K562 (cell line): ENCODE results near the gene SSR4. TPM values are rescaled to one million over a fixed set of nuclear protein-coding genes. Genes with fewer than 3 reads are reported as not detected.

Source experiments
- ATAC-seq: fragments of 200-7000 bp; cut with Tn5 transposase; 3 replicates; pipeline ENCODE4 v1.9.1; 2020; ENCODE audit warnings: moderate library complexity
- BruUV-seq: library from RNA; stranded (reverse); fragments of 400-500 nt; replicated peaks from 2 replicates; lab custom pipeline; 2021; lab: Mats Ljungman, UMichigan
- CTCF ChIA-PET: fragments of 300-600 bp; formaldehyde crosslinking; extraction: SDS; loops from one replicate; lab custom pipeline; 2021; ENCODE audit warnings: low intra/inter-chr PET ratio; lab: Yijun Ruan, JAX
- POLR2A ChIA-PET: fragments of 300-600, 350-650 bp; sonication (Branson Sonifier 250); formaldehyde crosslinking; extraction: SDS; loops from one replicate; lab custom pipeline; 2021; ENCODE audit warnings: antibody characterized with exemption, inconsistent platforms; lab: Yijun Ruan, JAX
- DNase-seq, 4 experiments: peaks; one replicate each; pipeline versions ENCODE4 v3.0.0 to v3.0.0-alpha.2; 2011 to 2018; ENCODE audit warnings: low spot score in 3 of 4, mixed read lengths in 3 of 4; ENCODE audit errors: extremely low read depth in 1 of 4
- FAIRE-seq: peaks from 2 replicates; lab custom pipeline; 2011; peaks lifted over from hg19 to GRCh38; lab: Jason Lieb, UNC
- H2AFZ ChIP-seq: 2 replicates; pipeline ENCODE4 v1.6.0; 2011; ENCODE audit warnings: low read depth, low read length, control low read depth, inconsistent platforms
- H3K27ac ChIP-seq: fragments of 200-600 bp; 3 replicates; pipeline ENCODE4 v1.8.0; 2011; ENCODE audit warnings: low read depth, mild to moderate bottlenecking, control low read depth, inconsistent platforms, low read length, moderate library complexity, mixed read lengths; ENCODE audit errors: extremely low read depth
- H3K27me3 ChIP-seq, 2 experiments: fragments of 300-600 bp in 1 of 2; 2 replicates in 1 of 2; 3 replicates in 1 of 2; pipeline versions ENCODE4 v1.6.0 to v1.8.0; 2011; ENCODE audit warnings: inconsistent platforms in 2 of 2, low read length in 2 of 2, mild to moderate bottlenecking in 1 of 2, mixed read lengths in 1 of 2, moderate library complexity in 1 of 2; ENCODE audit not compliant: control insufficient read depth in 2 of 2, insufficient read depth in 2 of 2
- H3K36me3 ChIP-seq: fragments of 300-600 bp; 3 replicates; pipeline ENCODE4 v1.8.0; 2011; ENCODE audit warnings: mild to moderate bottlenecking, low read length, inconsistent platforms; ENCODE audit not compliant: control insufficient read depth, insufficient read depth
- H3K4me1 ChIP-seq, 2 experiments: fragments of 200-600 bp in 1 of 2; replicated peaks in 1 of 2; 2 replicates in 1 of 2; 3 replicates in 1 of 2; pipeline versions ENCODE4 v1.5.1 to v1.8.0; 2011; ENCODE audit warnings: inconsistent platforms in 2 of 2, low read length in 2 of 2, mild to moderate bottlenecking in 1 of 2, mixed read lengths in 1 of 2, moderate library complexity in 1 of 2; ENCODE audit not compliant: control insufficient read depth in 2 of 2, insufficient read depth in 2 of 2
- H3K4me2 ChIP-seq: 2 replicates; pipeline ENCODE4 v1.6.1; 2011; ENCODE audit warnings: low read length, control low read depth, inconsistent platforms, mixed read lengths; ENCODE audit not compliant: insufficient read depth
- H3K4me3 ChIP-seq: fragments of 200-600 bp; sonication (generic), shearing (Covaris generic); 2 replicates; pipeline ENCODE4 v1.5.1; 2016; ENCODE audit warnings: control low read depth, inconsistent platforms
- H3K79me2 ChIP-seq: fragments of 200-600 bp; 3 replicates; pipeline ENCODE4 v1.8.0; 2011; ENCODE audit warnings: low read length, inconsistent platforms; ENCODE audit not compliant: control insufficient read depth, insufficient read depth
- H3K9ac ChIP-seq, 2 experiments: 2 replicates each; pipeline versions ENCODE4 v1.6.0 to v1.6.1; 2011; ENCODE audit warnings: low read depth in 2 of 2, low read length in 2 of 2, control low read depth in 1 of 2, inconsistent platforms in 1 of 2, mild to moderate bottlenecking in 1 of 2, mixed read lengths in 1 of 2; ENCODE audit not compliant: insufficient read depth in 1 of 2
- H3K9me1 ChIP-seq: one replicate; pipeline ENCODE4 v1.6.0; 2011; ENCODE audit warnings: inconsistent platforms, mild to moderate bottlenecking, low read length, moderate library complexity; ENCODE audit not compliant: control insufficient read depth, insufficient read depth
- H3K9me3 ChIP-seq: replicated peaks from 2 replicates; pipeline ENCODE4 v1.5.1; 2011; ENCODE audit warnings: low read depth, low read length, inconsistent platforms; ENCODE audit not compliant: control insufficient read depth, insufficient read depth
- H4K20me1 ChIP-seq: replicated peaks from 2 replicates; pipeline ENCODE4 v1.6.1; 2011; ENCODE audit warnings: low read length, inconsistent platforms, mixed read lengths; ENCODE audit not compliant: control insufficient read depth, insufficient read depth
- GTF2A2 ChIP-seq: IDR thresholded peaks from 2 replicates; pipeline ENCODE4 v1.6.1; 2016; ENCODE audit warnings: mild to moderate bottlenecking, missing genetic modification characterization, missing compliant biosample characterization
- POLR2G ChIP-seq: fragments of 200-400 bp; formaldehyde crosslinking; IDR thresholded peaks from 2 replicates; pipeline ENCODE4 v1.6.1; 2017; ENCODE audit warnings: low read depth, mild to moderate bottlenecking, antibody characterized with exemption, low read length, moderate library complexity
- RBFOX2 ChIP-seq: fragments of 200-400 bp; formaldehyde crosslinking; IDR thresholded peaks from 2 replicates; pipeline ENCODE4 v1.6.1; 2017; ENCODE audit warnings: low read depth, mild to moderate bottlenecking, low read length, moderate library complexity
- ZNF436 ChIP-seq: fragments of 250-450, 450-650 bp; sonication (Bioruptor Pico); formaldehyde crosslinking; IDR thresholded peaks from 2 replicates; pipeline ENCODE4 v1.7.0; 2020; ENCODE audit warnings: mild to moderate bottlenecking
- WGBS: fragments of 100-300 bp; shearing (Covaris generic); methylation state at CpG from one replicate; pipeline ENCODE4 v1.1.6; 2016; ENCODE audit warnings: low coverage, mixed read lengths; ENCODE audit not compliant: insufficient coverage; ENCODE audit errors: missing lambda C conversion rate; 5-methylcytosine and 5-hydroxymethylcytosine counted together
- in situ Hi-C: fragments of 300-500 bp; cut with MboI; formaldehyde crosslinking; loops from 4 replicates; pipeline ENCODE4 v1.15.0; 2018; ENCODE audit warnings: inconsistent platforms, mixed read lengths
- intact Hi-C: fragments of 100-400 bp; cut with micrococcal nuclease; formaldehyde crosslinking; loops from 2 replicates; pipeline ENCODE4 v1.14.2; 2022
- polyA plus RNA-seq, 8 experiments: library from polyadenylated mRNA; depleted of rRNA in 4 of 8; stranded (reverse) in 5 of 8; unstranded in 3 of 8; fragments of >200 nt; fragmentation: Nextera tagmentation in 2 of 8; fragmentation: Illumina TruSeq in 1 of 8; extraction: Ambion mirVana in 2 of 8; extraction: Trizol in 1 of 8; gene quantifications; 2 replicates each; pipeline versions ENCODE4 v1.2.1 to v1.2.3, GENCODE V29; 2011 to 2014; ENCODE audit warnings: inconsistent platforms in 1 of 8, missing spikeins in 1 of 8
- total RNA-seq, 7 experiments: library from RNA; depleted of rRNA in 6 of 7; stranded (reverse); fragments of >200 nt in 6 of 7; fragmentation: Illumina TruSeq in 2 of 7; extraction: Trizol in 2 of 7; gene quantifications; 2 replicates each; pipeline versions ENCODE4 v1.2.1 to v1.2.3, GENCODE V29; 2011 to 2021; ENCODE audit warnings: low replicate concordance in 1 of 7
- TF ChIP-seq, protein P1 (sequence below): fragments of 250-450 bp; sonication (Bioruptor Pico); IDR thresholded peaks from 2 replicates; pipeline ENCODE4 v1.4.0; 2020; ENCODE audit warnings: mild to moderate bottlenecking
- TF ChIP-seq, protein P2 (sequence below): sonication (generic); formaldehyde crosslinking; IDR thresholded peaks from 2 replicates; pipeline ENCODE4 v1.8.1; 2023; ENCODE audit warnings: mild to moderate bottlenecking, missing genetic modification reagents, moderate library complexity
- TF ChIP-seq, protein P3 (sequence below): fragments of 250-450 bp; sonication (Bioruptor Pico); IDR thresholded peaks from 2 replicates; pipeline ENCODE4 v1.8.0; 2022; ENCODE audit warnings: moderate library complexity, mild to moderate bottlenecking, inconsistent platforms

The SSR4 gene
- total and polyA plus RNA-seq, 9 of the 15 experiments (the other 6 are each of a cell fraction or from before 2014, with no cell fraction given) = 146 to 492 (median 272) TPM

DNA sequence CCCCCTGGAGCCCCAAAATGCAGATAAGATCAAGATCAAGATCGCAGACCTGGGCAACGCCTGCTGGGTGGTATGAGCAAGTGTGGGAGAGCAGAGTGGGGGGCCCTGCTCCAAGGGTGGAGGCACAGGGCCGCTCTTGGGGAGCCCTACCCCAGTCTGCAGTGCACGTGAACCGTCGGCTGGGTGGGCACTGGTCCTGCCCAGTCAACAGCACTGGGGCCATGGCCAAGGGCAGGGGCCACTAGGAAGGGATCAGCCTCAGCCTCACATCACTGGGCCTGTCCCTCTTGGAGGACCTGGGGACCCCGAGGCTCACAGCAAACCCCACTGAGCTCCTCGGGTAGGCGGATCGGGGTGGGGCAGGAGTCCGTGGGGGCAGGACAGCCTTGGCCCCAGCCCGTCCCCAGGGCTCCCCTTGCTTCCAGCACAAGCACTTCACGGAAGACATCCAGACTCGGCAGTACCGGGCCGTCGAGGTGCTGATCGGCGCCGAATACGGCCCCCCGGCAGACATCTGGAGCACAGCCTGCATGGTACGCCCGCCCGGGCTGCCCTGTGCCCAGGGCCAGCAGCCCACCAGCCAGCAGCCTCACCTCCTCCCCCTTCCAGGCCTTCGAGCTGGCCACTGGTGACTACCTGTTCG lies 10.0 kb upstream of the SSR4 start:
- FAIRE-seq (no peak), DNase-seq (no peak), ATAC-seq (no peak)
- Histone ChIP-seq H2AFZ (no peak overlapping the region), H3K4me2 (no peak overlapping the region), H3K9ac (no peak overlapping the region), H3K4me3 (no peak overlapping the region), H3K27me3 (no peaks in the 10 kb centered on the region), H3K79me2 (no peaks in the 10 kb centered on the region), H3K36me3 (peaks cover 50% of the 10 kb centered on the region; the same call in 2 of the 3 replicates), H3K27ac (no peak overlapping the region), H4K20me1 (no peaks in the 10 kb centered on the region), H3K9me1 (peaks cover 5% of the 10 kb centered on the region), H3K4me1 (peaks cover 0 to 52% of the 10 kb centered on the region in 2 experiments; a peak in 2 of 5 replicates), H3K9me3 (no peaks in the 10 kb centered on the region)
- intact Hi-C loops = no loop called here
- in situ Hi-C loops = no loop called here
- 88% methylated on average over 7 of the region's 27 CpGs for WGBS
- TF ChIP-seq POLR2G (0 out of 2 replicates have a peak, but pooled peaks have one; percentile 51), RBFOX2 (peak; percentile 52), GTF2A2 (tag) (no peak), ZNF436 (CRISPR knock-in tag) (no peak)
- TF ChIP-seq, protein P1, sequence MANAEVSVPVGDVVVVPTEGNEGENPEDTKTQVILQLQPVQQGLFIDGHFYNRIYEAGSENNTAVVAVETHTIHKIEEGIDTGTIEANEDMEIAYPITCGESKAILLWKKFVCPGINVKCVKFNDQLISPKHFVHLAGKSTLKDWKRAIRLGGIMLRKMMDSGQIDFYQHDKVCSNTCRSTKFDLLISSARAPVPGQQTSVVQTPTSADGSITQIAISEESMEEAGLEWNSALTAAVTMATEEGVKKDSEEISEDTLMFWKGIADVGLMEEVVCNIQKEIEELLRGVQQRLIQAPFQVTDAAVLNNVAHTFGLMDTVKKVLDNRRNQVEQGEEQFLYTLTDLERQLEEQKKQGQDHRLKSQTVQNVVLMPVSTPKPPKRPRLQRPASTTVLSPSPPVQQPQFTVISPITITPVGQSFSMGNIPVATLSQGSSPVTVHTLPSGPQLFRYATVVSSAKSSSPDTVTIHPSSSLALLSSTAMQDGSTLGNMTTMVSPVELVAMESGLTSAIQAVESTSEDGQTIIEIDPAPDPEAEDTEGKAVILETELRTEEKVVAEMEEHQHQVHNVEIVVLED (CRISPR knock-in tag) = no peak
- TF ChIP-seq, protein P2, sequence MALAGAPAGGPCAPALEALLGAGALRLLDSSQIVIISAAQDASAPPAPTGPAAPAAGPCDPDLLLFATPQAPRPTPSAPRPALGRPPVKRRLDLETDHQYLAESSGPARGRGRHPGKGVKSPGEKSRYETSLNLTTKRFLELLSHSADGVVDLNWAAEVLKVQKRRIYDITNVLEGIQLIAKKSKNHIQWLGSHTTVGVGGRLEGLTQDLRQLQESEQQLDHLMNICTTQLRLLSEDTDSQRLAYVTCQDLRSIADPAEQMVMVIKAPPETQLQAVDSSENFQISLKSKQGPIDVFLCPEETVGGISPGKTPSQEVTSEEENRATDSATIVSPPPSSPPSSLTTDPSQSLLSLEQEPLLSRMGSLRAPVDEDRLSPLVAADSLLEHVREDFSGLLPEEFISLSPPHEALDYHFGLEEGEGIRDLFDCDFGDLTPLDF (CRISPR knock-in tag) = no peak
- TF ChIP-seq, protein P3, sequence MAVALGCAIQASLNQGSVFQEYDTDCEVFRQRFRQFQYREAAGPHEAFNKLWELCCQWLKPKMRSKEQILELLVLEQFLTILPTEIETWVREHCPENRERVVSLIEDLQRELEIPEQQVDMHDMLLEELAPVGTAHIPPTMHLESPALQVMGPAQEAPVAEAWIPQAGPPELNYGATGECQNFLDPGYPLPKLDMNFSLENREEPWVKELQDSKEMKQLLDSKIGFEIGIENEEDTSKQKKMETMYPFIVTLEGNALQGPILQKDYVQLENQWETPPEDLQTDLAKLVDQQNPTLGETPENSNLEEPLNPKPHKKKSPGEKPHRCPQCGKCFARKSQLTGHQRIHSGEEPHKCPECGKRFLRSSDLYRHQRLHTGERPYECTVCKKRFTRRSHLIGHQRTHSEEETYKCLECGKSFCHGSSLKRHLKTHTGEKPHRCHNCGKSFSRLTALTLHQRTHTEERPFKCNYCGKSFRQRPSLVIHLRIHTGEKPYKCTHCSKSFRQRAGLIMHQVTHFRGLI (CRISPR knock-in tag) = no peak
- ChIA-PET CTCF (no interaction called here), POLR2A (interaction anchor here (1.3 kb wide), 1 partner anchor 10 kb away, joined by 3 read pairs; the partner anchor contains the start of genes IDH3G and SSR4)
- BruUV-seq = no TSS peak
